ENCODE results near the gene TEAD1.

DNA sequence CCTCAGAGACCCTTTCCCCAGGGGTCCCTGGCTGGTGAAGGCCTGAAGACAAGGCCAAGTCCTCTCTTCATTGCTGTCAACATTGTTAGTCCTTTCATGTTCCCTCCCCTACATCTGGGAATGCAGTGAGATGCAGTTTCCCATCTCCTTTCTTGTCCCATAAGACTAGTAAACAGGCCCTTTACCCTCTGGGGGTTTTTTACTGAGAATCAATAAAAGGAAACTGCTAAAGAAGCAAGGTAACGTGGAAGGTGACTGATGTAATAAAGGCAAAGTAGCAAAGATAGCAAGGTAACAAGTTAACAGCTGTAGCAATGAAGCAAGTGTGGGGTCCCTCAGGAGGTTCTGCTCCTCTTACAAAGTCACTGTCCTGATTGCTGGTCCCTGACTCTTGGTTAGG lies 37.3 kb downstream of the TEAD1 start:
- TF ChIP-seq, protein P1, sequence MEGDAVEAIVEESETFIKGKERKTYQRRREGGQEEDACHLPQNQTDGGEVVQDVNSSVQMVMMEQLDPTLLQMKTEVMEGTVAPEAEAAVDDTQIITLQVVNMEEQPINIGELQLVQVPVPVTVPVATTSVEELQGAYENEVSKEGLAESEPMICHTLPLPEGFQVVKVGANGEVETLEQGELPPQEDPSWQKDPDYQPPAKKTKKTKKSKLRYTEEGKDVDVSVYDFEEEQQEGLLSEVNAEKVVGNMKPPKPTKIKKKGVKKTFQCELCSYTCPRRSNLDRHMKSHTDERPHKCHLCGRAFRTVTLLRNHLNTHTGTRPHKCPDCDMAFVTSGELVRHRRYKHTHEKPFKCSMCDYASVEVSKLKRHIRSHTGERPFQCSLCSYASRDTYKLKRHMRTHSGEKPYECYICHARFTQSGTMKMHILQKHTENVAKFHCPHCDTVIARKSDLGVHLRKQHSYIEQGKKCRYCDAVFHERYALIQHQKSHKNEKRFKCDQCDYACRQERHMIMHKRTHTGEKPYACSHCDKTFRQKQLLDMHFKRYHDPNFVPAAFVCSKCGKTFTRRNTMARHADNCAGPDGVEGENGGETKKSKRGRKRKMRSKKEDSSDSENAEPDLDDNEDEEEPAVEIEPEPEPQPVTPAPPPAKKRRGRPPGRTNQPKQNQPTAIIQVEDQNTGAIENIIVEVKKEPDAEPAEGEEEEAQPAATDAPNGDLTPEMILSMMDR (IDR thresholded peaks at IDR 0.05), result no peak
- TF ChIP-seq, protein P2, sequence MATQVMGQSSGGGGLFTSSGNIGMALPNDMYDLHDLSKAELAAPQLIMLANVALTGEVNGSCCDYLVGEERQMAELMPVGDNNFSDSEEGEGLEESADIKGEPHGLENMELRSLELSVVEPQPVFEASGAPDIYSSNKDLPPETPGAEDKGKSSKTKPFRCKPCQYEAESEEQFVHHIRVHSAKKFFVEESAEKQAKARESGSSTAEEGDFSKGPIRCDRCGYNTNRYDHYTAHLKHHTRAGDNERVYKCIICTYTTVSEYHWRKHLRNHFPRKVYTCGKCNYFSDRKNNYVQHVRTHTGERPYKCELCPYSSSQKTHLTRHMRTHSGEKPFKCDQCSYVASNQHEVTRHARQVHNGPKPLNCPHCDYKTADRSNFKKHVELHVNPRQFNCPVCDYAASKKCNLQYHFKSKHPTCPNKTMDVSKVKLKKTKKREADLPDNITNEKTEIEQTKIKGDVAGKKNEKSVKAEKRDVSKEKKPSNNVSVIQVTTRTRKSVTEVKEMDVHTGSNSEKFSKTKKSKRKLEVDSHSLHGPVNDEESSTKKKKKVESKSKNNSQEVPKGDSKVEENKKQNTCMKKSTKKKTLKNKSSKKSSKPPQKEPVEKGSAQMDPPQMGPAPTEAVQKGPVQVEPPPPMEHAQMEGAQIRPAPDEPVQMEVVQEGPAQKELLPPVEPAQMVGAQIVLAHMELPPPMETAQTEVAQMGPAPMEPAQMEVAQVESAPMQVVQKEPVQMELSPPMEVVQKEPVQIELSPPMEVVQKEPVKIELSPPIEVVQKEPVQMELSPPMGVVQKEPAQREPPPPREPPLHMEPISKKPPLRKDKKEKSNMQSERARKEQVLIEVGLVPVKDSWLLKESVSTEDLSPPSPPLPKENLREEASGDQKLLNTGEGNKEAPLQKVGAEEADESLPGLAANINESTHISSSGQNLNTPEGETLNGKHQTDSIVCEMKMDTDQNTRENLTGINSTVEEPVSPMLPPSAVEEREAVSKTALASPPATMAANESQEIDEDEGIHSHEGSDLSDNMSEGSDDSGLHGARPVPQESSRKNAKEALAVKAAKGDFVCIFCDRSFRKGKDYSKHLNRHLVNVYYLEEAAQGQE (IDR thresholded peaks at IDR 0.05; ENCODE audit: insufficient read depth in 1 of 2, low read depth in 2 of 2, low read length in 1 of 2), result no peak
